ENCODE data around the gene NME9.

DNA sequence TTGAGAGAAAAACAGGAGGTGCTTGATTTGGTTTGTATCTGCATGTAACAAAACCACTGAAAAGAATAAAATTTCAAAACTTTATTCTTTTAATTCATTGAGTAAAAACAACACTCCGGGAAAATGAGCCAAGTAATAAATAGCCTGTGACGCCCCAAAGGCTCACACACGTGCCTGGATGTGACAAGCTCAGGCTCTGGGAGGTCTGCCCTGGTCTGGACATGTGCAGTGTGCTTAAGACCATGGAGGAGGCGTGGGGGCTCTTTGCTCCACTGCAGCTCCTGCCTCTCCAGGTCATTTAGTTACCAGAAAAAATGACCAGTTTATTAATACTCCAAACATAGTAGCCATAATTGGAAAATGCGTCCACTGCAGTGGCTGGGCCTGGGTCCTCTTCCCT is 8.6 kb upstream of the NME9 start:
- TF ChIP-seq, protein P1, sequence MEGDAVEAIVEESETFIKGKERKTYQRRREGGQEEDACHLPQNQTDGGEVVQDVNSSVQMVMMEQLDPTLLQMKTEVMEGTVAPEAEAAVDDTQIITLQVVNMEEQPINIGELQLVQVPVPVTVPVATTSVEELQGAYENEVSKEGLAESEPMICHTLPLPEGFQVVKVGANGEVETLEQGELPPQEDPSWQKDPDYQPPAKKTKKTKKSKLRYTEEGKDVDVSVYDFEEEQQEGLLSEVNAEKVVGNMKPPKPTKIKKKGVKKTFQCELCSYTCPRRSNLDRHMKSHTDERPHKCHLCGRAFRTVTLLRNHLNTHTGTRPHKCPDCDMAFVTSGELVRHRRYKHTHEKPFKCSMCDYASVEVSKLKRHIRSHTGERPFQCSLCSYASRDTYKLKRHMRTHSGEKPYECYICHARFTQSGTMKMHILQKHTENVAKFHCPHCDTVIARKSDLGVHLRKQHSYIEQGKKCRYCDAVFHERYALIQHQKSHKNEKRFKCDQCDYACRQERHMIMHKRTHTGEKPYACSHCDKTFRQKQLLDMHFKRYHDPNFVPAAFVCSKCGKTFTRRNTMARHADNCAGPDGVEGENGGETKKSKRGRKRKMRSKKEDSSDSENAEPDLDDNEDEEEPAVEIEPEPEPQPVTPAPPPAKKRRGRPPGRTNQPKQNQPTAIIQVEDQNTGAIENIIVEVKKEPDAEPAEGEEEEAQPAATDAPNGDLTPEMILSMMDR (IDR thresholded peaks at IDR 0.05) = no peak
- no peak for TF ChIP-seq POLR2A (IDR thresholded peaks at IDR 0.05)
